Fibroblast of lung (primary cell): ENCODE measurements around the gene KRTAP4-7. TPM values are rescaled to one million over a fixed set of nuclear protein-coding genes. Genes with fewer than 3 reads are reported as not detected.
"Not testable (repeated sequence)": the region's sequence is repeated elsewhere in the genome, so short reads cannot be mapped to it uniquely, and the experiment has no call there.

ENCODE experiments used
- DNase-seq, 2 donors: peaks; one replicate each; pipeline versions ENCODE4 v3.0.0 to v3.0.0-alpha.2; 2010; ENCODE audit warnings: low read depth in 2 of 2
- H2AFZ ChIP-seq: 2 replicates; pipeline ENCODE4 v1.5.1; 2012; ENCODE audit warnings: low read length, control low read depth, inconsistent platforms
- H3K27ac ChIP-seq: 2 replicates; pipeline ENCODE4 v1.5.1; 2011; ENCODE audit warnings: low read length, control low read depth; ENCODE audit not compliant: insufficient read depth
- H3K27me3 ChIP-seq: 2 replicates; pipeline ENCODE4 v1.5.1; 2011; ENCODE audit warnings: mild to moderate bottlenecking, low read length; ENCODE audit not compliant: control insufficient read depth, insufficient read depth
- H3K36me3 ChIP-seq: 2 replicates; pipeline ENCODE4 v1.5.1; 2011; ENCODE audit warnings: low read length; ENCODE audit not compliant: control insufficient read depth, insufficient read depth
- H3K4me1 ChIP-seq: 2 replicates; pipeline ENCODE4 v1.5.1; 2011; ENCODE audit warnings: low read length; ENCODE audit not compliant: control insufficient read depth, insufficient read depth; ENCODE audit errors: extremely low read depth
- H3K4me2 ChIP-seq: 2 replicates; pipeline ENCODE4 v1.5.1; 2011; ENCODE audit warnings: low read length, control low read depth; ENCODE audit not compliant: insufficient read depth; ENCODE audit errors: extremely low read depth
- H3K4me3 ChIP-seq, 4 experiments: fragments of 200-600 bp in 1 of 4; sonication (generic) in 1 of 4; replicated peaks in 1 of 4; 2 replicates each; pipeline ENCODE4 v1.5.1; 2011 to 2016; ENCODE audit warnings: low read length in 4 of 4, low read depth in 3 of 4, mild to moderate bottlenecking in 3 of 4, control low read depth in 2 of 4, inconsistent platforms in 1 of 4, mixed read lengths in 1 of 4; ENCODE audit not compliant: insufficient read depth in 1 of 4; ENCODE audit errors: control extremely low read depth in 1 of 4
- H3K79me2 ChIP-seq: 2 replicates; pipeline ENCODE4 v1.5.1; 2012; ENCODE audit warnings: mild to moderate bottlenecking, low read length, inconsistent platforms; ENCODE audit not compliant: control insufficient read depth, insufficient read depth
- H3K9ac ChIP-seq: 2 replicates; pipeline ENCODE4 v1.5.1; 2011; ENCODE audit warnings: mild to moderate bottlenecking, low read length, control low read depth; ENCODE audit not compliant: insufficient read depth
- H3K9me3 ChIP-seq: 2 replicates; pipeline ENCODE4 v1.5.1; 2012; ENCODE audit warnings: low read depth, low read length; ENCODE audit not compliant: control insufficient read depth, insufficient read depth
- H4K20me1 ChIP-seq: 2 replicates; pipeline ENCODE4 v1.5.1; 2011; ENCODE audit warnings: low read length; ENCODE audit not compliant: control insufficient read depth, insufficient read depth; ENCODE audit errors: extremely low read depth
- EZH2 ChIP-seq: IDR thresholded peaks from 2 replicates; pipeline ENCODE4 v1.5.1; 2012; ENCODE audit warnings: low read length, control low read depth, mild to moderate bottlenecking; ENCODE audit errors: missing control alignments
- polyA plus RNA-seq, 2 donors: library from polyadenylated mRNA; depleted of rRNA in 1 of 2; stranded (reverse) in 1 of 2; unstranded in 1 of 2; fragments of >200 nt; gene quantifications; 2 replicates each; pipeline ENCODE4 v1.2.1, GENCODE V29; 2011 to 2012; ENCODE audit warnings: missing spikeins in 1 of 2
- total RNA-seq: library from RNA; depleted of rRNA; stranded (reverse); fragments of >200 nt; gene quantifications from 2 replicates; pipeline ENCODE4 v1.2.1, GENCODE V29; 2014
- TF ChIP-seq, protein P1 (sequence below), 2 donors: IDR thresholded peaks in 1 of 2; conservative IDR thresholded peaks in 1 of 2; 1 replicate in 1 of 2; 2 replicates in 1 of 2; pipeline ENCODE4 v1.5.1; 2011 to 2012; ENCODE audit warnings: low read length in 2 of 2, control low read depth in 1 of 2, inconsistent platforms in 1 of 2, low read depth in 1 of 2, mild to moderate bottlenecking in 1 of 2

KRTAP4-7 gene
- total and polyA plus RNA-seq, 2 donors (not counting 1 experiment from before 2014, with no cell fraction given): not detected

DNA sequence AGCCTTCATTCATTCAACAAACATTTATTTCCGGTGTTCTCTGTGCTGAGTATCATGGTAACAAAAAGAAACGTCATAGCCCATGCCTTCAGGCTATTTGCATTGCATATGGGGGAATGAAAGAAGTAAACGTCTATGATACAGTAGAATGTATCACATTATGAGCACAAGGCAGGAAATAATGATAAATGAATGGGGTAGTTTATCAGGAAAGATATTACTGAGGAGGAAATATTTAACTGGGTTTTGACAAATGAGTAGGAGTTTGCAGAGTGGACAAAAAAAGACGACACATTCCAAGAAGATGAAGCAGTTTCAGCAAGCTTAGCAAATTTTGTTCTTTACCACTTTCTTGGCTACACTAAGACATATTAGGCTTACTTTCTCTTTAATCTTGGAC is 1.3 kb upstream of the KRTAP4-7 start:
- DNase-seq: peak in 1 of 2 donors; percentile 46
- Histone ChIP-seq H3K4me3 (no peak overlapping the region), H2AFZ (no peak overlapping the region), H3K4me2 (no peak overlapping the region), H4K20me1 (no peaks in the 10 kb centered on the region), H3K27ac (no peak overlapping the region), H3K9me3 (no peaks in the 10 kb centered on the region), H3K4me1 (peaks cover 2% of the 10 kb centered on the region), H3K79me2 (no peaks in the 10 kb centered on the region), H3K27me3 (no peaks in the 10 kb centered on the region), H3K9ac (no peak overlapping the region), H3K36me3 (no peaks in the 10 kb centered on the region)
- TF ChIP-seq, protein P1, sequence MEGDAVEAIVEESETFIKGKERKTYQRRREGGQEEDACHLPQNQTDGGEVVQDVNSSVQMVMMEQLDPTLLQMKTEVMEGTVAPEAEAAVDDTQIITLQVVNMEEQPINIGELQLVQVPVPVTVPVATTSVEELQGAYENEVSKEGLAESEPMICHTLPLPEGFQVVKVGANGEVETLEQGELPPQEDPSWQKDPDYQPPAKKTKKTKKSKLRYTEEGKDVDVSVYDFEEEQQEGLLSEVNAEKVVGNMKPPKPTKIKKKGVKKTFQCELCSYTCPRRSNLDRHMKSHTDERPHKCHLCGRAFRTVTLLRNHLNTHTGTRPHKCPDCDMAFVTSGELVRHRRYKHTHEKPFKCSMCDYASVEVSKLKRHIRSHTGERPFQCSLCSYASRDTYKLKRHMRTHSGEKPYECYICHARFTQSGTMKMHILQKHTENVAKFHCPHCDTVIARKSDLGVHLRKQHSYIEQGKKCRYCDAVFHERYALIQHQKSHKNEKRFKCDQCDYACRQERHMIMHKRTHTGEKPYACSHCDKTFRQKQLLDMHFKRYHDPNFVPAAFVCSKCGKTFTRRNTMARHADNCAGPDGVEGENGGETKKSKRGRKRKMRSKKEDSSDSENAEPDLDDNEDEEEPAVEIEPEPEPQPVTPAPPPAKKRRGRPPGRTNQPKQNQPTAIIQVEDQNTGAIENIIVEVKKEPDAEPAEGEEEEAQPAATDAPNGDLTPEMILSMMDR (conservative IDR thresholded peaks at IDR 0.05 in 1 of 2, IDR thresholded peaks at IDR 0.05 in 1 of 2; ENCODE audit: low read depth in 1 of 2, low read length in 2 of 2): no peak
- no peak for TF ChIP-seq EZH2

- H4K20me1 ChIP-seq, H3K27me3 ChIP-seq, H3K4me2 ChIP-seq, H3K9ac ChIP-seq, H3K4me3 ChIP-seq, H3K27ac ChIP-seq, H3K79me2 ChIP-seq, H3K9me3 ChIP-seq, H3K36me3 ChIP-seq, H2AFZ ChIP-seq, H3K4me1 ChIP-seq: not testable (repeated sequence)
- peak in 1 of 2 donors; percentile 78 for DNase-seq
These were observed 523 bp upstream of the KRTAP4-7 start for GRCh38 chr17:41083427-41083826.

DNA sequence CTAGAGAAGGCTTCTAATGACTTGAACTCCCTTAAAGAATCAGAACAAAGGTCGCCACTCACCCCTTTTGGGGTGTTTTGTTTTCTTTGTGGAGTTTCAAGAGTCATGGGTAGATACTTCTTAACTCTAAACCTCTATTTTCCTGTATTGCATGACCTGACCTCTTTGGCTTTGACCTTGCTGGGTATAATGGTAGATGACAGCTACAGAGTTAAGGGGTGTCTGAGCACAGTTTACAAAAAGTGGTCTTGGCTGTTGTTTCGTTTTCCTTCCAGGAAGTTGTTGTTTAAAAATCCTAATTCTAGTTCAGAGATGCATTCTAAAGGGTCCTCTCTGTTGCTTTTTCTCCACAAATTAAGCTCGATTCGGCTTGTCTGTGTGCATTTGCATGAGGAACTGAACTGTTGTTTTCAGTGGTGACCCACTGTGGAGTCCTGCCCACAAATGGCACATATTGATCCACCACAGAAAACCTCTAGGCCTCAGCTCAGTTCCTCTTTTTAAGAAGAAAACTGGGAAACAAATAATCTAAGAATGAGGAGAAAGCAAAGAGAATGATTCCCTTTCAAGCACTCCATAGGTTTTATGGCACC is 4.9 kb downstream of the KRTAP4-7 start:
- H3K79me2 ChIP-seq, H3K4me2 ChIP-seq, H3K27ac ChIP-seq, H3K36me3 ChIP-seq, H3K9ac ChIP-seq, H3K27me3 ChIP-seq, H2AFZ ChIP-seq, H3K9me3 ChIP-seq, H4K20me1 ChIP-seq, DNase-seq, H3K4me3 ChIP-seq, H3K4me1 ChIP-seq: not testable (repeated sequence)

GRCh38 chr17:41096055-41096454 is 12.1 kb downstream of the KRTAP4-7 start:
- H3K4me2 ChIP-seq: no peak overlapping the region
- DNase-seq: no peak
- no peaks in the 10 kb centered on the region for H3K36me3 ChIP-seq
- H4K20me1 ChIP-seq: no peaks in the 10 kb centered on the region
- peaks cover 3% of the 10 kb centered on the region for H3K4me1 ChIP-seq
- no peak overlapping the region for H3K9ac ChIP-seq
- no peak overlapping the region for H3K4me3 ChIP-seq
- no peaks in the 10 kb centered on the region for H3K9me3 ChIP-seq
- no peak overlapping the region for H3K27ac ChIP-seq
- H3K79me2 ChIP-seq: no peaks in the 10 kb centered on the region
- TF ChIP-seq, protein P1 (conservative IDR thresholded peaks at IDR 0.05 in 1 of 2, IDR thresholded peaks at IDR 0.05 in 1 of 2; ENCODE audit: low read depth in 1 of 2, low read length in 2 of 2): no peak
- no peak for TF ChIP-seq EZH2
- no peak overlapping the region for H2AFZ ChIP-seq
- no peaks in the 10 kb centered on the region for H3K27me3 ChIP-seq
